Measurements from ENCODE around the gene SDE2. TPM values are rescaled to one million over a fixed set of nuclear protein-coding genes. Genes with fewer than 3 reads are reported as not detected.
"Not testable (repeated sequence)": the region's sequence is repeated elsewhere in the genome, so short reads cannot be mapped to it uniquely, and the experiment has no call there.

Gene SDE2
- total and polyA plus RNA-seq, 10 of the 15 experiments (the other 5 are each of a cell fraction or from before 2014, with no cell fraction given), result 2.7 to 19.4 (median 12.6) TPM

DNA sequence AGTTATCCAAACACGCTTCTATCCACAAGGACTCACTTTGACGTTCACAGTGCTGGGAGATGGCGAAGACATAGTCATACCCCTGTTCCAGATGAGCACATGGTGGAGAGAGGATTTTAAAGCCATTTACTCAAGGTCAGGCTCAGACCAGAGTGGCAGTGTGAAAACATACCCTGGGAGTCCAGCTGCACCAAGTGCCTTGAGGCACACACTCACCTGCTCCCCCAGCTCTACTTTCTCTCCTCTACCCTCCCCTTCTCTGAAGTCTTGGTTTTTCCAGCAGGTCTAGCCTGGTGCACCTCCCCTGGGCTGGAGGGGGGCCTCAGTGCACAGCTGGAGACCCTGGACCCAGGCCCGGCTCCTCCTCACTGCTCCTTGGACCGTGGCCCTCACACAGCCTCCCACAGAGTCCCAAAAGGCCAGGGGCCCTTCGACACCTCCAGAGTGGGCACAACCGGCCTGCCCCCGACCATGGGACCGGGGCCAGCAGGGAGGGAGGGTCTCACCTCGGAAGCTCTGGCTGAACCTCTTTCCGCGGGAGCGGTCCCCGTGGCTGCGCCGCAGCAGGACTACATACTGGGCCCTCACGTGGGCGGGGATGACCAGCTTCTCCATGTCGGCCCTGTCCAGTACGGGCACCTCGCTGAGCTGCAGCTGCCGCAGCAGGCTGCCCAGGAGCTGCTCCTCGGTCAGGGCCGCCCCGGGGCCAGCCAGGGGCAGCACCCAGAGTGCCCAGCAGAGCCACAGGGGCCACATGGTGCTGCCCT is 58.6 kb downstream of the SDE2 start:
- Histone ChIP-seq H3K79me2 (ENCODE audit: control insufficient read depth, insufficient read depth, low read length) (no peaks in the 10 kb centered on the region), H3K9me3 (replicated peaks; ENCODE audit: control insufficient read depth, insufficient read depth, low read length) (no peaks in the 10 kb centered on the region), H3K27me3 (replicated peaks in 1 of 2; ENCODE audit: control insufficient read depth in 2 of 2, insufficient read depth in 2 of 2, low read length in 1 of 2) (no peaks in the 10 kb centered on the region), H3K36me3 (ENCODE audit: control insufficient read depth in 2 of 2, insufficient read depth in 2 of 2, low read length in 1 of 2) (no peaks in the 10 kb centered on the region), H3K4me2 (ENCODE audit: control insufficient read depth, insufficient read depth) (no peak overlapping the region), H2AFZ (ENCODE audit: control insufficient read depth, low read depth, low read length) (no peak overlapping the region), H3K4me3 (no peak overlapping the region), H3K27ac (ENCODE audit: control insufficient read depth, insufficient read depth) (no peak overlapping the region), H4K20me1 (ENCODE audit: control insufficient read depth, insufficient read depth) (no peaks in the 10 kb centered on the region), H3K4me1 (ENCODE audit: control insufficient read depth, insufficient read depth, low read length) (peaks cover 24% of the 10 kb centered on the region), H3K9ac (ENCODE audit: control insufficient read depth, insufficient read depth, low read length) (no peak overlapping the region)
- no peak for FAIRE-seq
- ChIA-PET POLR2A (interaction anchor here (0.5 kb wide), 1 partner anchor 1739 kb away, joined by 3 read pairs; no protein-coding TSS in a partner anchor), SMC1A (ENCODE audit: uncharacterized antibody, unreplicated experiment) (no interaction called here), CTCF (interaction anchor here (1.5 kb wide), 1 partner anchor 47 kb away, joined by 3 read pairs; no protein-coding TSS in a partner anchor), RAD21 (ENCODE audit: unreplicated experiment) (no interaction called here)
- in situ Hi-C loops (cut with MboI), result no loop called here
- TF ChIP-seq NFXL1 (IDR thresholded peaks at IDR 0.05; ENCODE audit: borderline replicate concordance), result no peak
- no peak for TF ChIP-seq BHLHE40 (IDR thresholded peaks at IDR 0.05; ENCODE audit: borderline replicate concordance in 1 of 2, low read depth in 2 of 2, low read length in 1 of 2)
- no peak for TF ChIP-seq ZNF622 (IDR thresholded peaks at IDR 0.05)
- TF ChIP-seq MTA2 (IDR thresholded peaks at IDR 0.05; ENCODE audit: low read depth), result no peak
- no peak for TF ChIP-seq TCF3 (IDR thresholded peaks at IDR 0.05; ENCODE audit: borderline replicate concordance, insufficient read depth, low read depth, low read length)
- TF ChIP-seq SMARCA5 (IDR thresholded peaks at IDR 0.05), result no peak
- TF ChIP-seq FOS (IDR thresholded peaks at IDR 0.05; ENCODE audit: borderline replicate concordance, extremely low read depth, insufficient read length), result no peak
- TF ChIP-seq BMI1 (IDR thresholded peaks at IDR 0.05; ENCODE audit: borderline replicate concordance), result no peak
- no peak for TF ChIP-seq BRCA1 (IDR thresholded peaks at IDR 0.05; ENCODE audit: low read depth, low read length)
- BruUV-seq (replicated peaks), result no TSS peak
- 74% methylated on average over 25 of the region's 25 CpGs for WGBS (ENCODE audit: insufficient coverage, insufficient replicate concordance, low lambda C conversion rate, missing lambda C conversion rate)
- no peak for ATAC-seq
- intact Hi-C loops (cut with micrococcal nuclease; ENCODE audit: unreplicated experiment), result no loop called here
- DNase-seq (ENCODE audit: low read depth, low spot score), result no peak

DNA sequence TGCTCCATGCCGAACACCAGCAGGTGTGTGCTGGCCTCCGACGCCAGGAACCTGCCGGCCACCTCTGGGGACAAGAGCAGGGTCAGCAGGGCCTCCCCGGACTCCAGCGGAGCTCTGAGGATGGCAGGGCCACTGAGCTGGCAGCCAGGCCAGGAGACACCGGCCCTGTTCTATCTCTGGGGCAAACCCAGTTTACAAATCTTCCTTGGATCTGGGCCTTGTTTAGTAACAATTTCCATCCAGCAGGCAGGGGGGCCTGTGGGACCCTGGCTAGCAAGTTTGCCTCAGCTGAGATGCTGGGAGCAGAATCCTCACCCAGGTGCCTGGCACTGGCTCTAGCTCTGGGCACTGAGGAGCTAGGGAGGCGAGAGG is 59.2 kb downstream of the SDE2 start:
- intact Hi-C loops (cut with micrococcal nuclease; ENCODE audit: unreplicated experiment); BruUV-seq (replicated peaks); H2AFZ ChIP-seq (ENCODE audit: control insufficient read depth, low read depth, low read length); H4K20me1 ChIP-seq (ENCODE audit: control insufficient read depth, insufficient read depth); H3K9me3 ChIP-seq (replicated peaks; ENCODE audit: control insufficient read depth, insufficient read depth, low read length); DNase-seq (ENCODE audit: low read depth, low spot score); H3K4me2 ChIP-seq (ENCODE audit: control insufficient read depth, insufficient read depth); SMC1A ChIA-PET (ENCODE audit: uncharacterized antibody, unreplicated experiment); in situ Hi-C loops (cut with MboI); H3K79me2 ChIP-seq (ENCODE audit: control insufficient read depth, insufficient read depth, low read length); H3K27ac ChIP-seq (ENCODE audit: control insufficient read depth, insufficient read depth); H3K27me3 ChIP-seq (replicated peaks in 1 of 2; ENCODE audit: control insufficient read depth in 2 of 2, insufficient read depth in 2 of 2, low read length in 1 of 2); H3K9ac ChIP-seq (ENCODE audit: control insufficient read depth, insufficient read depth, low read length); ATAC-seq; H3K36me3 ChIP-seq (ENCODE audit: control insufficient read depth in 2 of 2, insufficient read depth in 2 of 2, low read length in 1 of 2); CTCF ChIA-PET; H3K4me3 ChIP-seq; FAIRE-seq; RAD21 ChIA-PET (ENCODE audit: unreplicated experiment): not testable (repeated sequence)
- WGBS (ENCODE audit: insufficient coverage, insufficient replicate concordance, low lambda C conversion rate, missing lambda C conversion rate), result 74% methylated on average over 4 of the region's 8 CpGs
- H3K4me1 ChIP-seq (ENCODE audit: control insufficient read depth, insufficient read depth, low read length), result peaks cover 22% of the 10 kb centered on the region
- POLR2A ChIA-PET, result interaction anchor here (0.5 kb wide), 1 partner anchor 1738 kb away, joined by 3 read pairs; no protein-coding TSS in a partner anchor

DNA sequence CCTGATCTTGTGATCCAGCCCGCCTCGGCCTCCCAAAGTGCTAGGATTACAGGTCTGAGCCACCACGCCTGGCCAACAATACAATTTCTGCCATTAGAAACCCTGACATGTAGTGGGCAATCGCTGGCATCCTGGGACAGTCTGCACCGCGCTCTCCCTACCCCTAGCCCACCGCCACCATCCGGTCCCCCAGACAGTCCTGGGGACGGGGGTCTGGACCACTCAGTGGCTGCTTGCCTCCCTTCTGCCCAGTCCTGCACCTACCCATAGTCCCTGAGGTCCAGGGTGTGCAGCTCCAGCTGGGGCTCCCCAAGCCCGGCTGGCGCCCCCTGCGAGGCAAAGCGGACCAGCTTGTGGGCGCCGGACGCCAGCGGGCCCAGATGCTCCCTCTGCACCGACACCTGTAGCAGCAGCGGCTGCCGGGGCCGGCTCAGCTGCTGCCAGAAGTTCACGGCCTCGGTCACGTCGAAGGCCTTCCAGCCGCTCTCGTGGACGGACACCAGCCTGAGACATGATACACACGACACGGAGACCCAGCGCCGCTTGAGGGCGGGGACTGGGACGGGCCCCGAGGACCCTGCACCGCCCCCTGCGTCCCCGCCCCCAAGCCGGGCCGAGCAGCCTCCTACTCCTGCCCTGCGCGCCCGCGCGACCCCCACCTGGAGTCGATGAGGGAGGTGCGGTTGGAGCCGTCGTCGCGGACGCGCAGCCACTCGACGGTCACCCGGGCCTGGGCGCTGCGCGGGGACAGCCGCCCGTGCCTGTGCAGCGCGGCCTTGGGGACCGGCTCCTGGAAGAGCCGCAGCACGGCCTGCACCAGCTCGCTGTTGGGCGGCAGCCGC is 59.8 kb downstream of the SDE2 start:
- FAIRE-seq; H3K9me3 ChIP-seq (replicated peaks; ENCODE audit: control insufficient read depth, insufficient read depth, low read length); H3K4me2 ChIP-seq (ENCODE audit: control insufficient read depth, insufficient read depth); H2AFZ ChIP-seq (ENCODE audit: control insufficient read depth, low read depth, low read length); SMC1A ChIA-PET (ENCODE audit: uncharacterized antibody, unreplicated experiment); H4K20me1 ChIP-seq (ENCODE audit: control insufficient read depth, insufficient read depth); BruUV-seq (replicated peaks); H3K27ac ChIP-seq (ENCODE audit: control insufficient read depth, insufficient read depth); RAD21 ChIA-PET (ENCODE audit: unreplicated experiment); H3K36me3 ChIP-seq (ENCODE audit: control insufficient read depth in 2 of 2, insufficient read depth in 2 of 2, low read length in 1 of 2); H3K27me3 ChIP-seq (replicated peaks in 1 of 2; ENCODE audit: control insufficient read depth in 2 of 2, insufficient read depth in 2 of 2, low read length in 1 of 2); DNase-seq (ENCODE audit: low read depth, low spot score); intact Hi-C loops (cut with micrococcal nuclease; ENCODE audit: unreplicated experiment); ATAC-seq; H3K9ac ChIP-seq (ENCODE audit: control insufficient read depth, insufficient read depth, low read length); in situ Hi-C loops (cut with MboI); POLR2A ChIA-PET; H3K4me3 ChIP-seq; H3K79me2 ChIP-seq (ENCODE audit: control insufficient read depth, insufficient read depth, low read length); CTCF ChIA-PET: not testable (repeated sequence)
- 62% methylated on average over 35 of the region's 69 CpGs for WGBS (ENCODE audit: insufficient coverage, insufficient replicate concordance, low lambda C conversion rate, missing lambda C conversion rate)
- peaks cover 16% of the 10 kb centered on the region for H3K4me1 ChIP-seq (ENCODE audit: control insufficient read depth, insufficient read depth, low read length)
